C1 segment of cervical spinal cord (tissue), 14 donors: Measurements from ENCODE around the gene C14orf132.

Source experiments
- DNase-seq, 14 donors: peaks; one replicate each; lab custom pipeline; 2025; lab: John Stamatoyannopoulos, UW

C14orf132 gene

DNA sequence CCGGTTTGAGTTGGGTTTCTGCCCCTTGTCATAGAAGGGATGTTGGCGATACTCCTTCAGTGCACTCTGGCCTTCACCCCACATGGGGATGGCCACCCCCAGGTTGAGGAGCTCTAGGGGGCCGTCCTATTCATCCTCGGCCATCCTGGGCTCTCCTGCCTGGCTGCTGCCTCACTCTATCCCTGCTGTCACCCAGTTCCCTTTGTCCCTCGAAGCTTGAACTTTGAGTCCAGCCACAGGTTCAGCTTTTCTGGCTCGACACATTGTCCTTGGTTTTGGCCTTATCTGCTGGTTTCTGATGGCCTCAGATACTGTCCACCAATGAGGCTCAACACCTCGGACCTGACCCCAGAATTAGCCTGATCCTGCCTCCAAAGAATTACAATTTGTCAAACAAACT is 58.6 kb downstream of the C14orf132 start:
- no peak for DNase-seq

DNA sequence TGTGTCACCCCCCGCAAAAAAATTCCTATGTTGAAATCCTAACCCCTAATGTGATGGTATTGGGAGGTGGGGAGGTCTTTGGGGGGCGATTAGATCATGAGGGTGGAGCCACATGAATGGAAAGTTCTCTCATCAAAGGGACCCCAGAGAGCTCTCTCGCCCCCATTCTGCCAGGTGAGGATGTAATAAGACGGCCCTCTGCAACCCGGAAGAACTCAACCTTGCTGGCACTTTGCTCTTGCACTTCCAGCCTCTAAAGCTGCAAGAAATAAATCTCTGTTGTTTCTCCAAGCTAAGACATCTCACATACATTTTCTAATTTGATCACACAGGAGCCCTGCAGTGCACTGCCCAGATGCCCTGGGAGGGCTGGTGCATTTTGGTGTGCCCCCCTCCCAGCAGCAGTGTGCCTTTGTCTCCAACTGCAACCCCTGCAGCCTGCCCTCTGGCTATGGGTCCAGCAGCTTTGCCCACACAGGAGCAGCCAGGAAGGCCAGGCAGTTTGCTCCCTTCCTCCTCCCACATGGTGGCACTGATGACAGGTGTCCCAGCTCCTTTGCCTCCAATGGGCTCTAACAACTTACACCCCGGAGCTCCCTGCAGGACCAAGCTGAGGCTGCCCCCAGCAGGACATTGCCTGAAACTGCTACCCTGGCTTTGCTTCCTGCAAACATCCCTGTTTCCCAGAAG is 59.3 kb downstream of the C14orf132 start:
- peak in 10 of 14 donors; percentile 7 to 90 (median 31) for DNase-seq

DNA sequence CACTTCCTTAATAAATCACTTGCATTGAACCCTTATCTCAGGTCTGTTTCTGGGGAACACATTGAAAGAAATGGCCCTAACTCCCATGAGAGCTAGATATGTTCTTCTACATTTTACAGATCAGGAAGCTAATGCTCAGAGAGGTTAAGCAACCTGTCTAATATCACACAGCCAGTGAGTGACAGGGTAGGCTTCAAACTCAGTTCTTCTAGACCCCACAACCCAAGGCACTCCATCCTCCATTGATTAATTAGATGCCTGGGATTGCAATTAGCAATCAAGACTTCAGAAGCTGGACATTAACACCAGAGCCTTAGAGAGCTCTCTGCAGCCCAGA is 59.8 kb downstream of the C14orf132 start:
- DNase-seq = no peak

DNA sequence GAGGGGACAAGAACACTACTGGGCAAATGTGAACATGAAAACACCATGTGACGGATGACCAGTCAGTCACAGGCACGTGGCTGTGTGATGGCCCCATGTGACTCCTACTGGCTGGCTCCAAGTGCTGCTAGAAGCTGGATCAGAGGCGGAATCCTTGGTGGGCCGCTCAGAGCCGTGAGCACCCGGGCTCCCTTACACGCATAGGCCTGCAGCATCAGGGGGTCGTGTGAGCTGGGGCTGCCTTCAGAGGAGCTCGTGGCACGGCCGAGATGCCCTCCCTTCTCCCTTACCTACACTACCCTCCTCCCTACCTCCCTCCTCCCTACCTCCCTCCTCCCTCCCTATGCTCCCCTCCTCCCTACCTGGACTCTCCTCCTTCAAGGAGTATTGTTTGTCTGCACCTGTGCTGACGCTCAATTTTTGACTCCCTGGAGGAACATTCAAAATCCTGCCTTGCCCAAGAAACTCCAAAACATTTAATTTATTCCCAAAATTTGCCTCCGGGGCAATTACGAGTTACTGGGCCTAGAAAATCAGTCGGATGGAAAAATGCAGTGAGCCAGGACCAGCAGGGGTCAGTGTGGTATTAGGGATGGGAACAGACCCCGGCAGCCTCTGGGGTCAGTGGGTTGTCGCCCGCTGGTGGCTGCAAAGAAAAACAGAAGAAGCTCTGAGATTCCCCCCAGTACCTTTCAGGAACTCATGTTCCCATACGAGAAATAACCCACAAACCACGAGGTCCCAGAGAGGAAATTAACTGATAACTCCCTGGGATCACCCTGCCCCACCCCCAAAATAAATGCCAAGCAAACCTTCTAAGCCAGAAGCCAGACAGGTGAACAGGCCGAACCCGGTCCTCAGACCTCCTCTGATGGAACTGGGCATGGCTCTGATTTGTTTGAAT is 61.3 kb downstream of the C14orf132 start:
- DNase-seq = peak in 12 of 14 donors; percentile 25 to 78 (median 58)

DNA sequence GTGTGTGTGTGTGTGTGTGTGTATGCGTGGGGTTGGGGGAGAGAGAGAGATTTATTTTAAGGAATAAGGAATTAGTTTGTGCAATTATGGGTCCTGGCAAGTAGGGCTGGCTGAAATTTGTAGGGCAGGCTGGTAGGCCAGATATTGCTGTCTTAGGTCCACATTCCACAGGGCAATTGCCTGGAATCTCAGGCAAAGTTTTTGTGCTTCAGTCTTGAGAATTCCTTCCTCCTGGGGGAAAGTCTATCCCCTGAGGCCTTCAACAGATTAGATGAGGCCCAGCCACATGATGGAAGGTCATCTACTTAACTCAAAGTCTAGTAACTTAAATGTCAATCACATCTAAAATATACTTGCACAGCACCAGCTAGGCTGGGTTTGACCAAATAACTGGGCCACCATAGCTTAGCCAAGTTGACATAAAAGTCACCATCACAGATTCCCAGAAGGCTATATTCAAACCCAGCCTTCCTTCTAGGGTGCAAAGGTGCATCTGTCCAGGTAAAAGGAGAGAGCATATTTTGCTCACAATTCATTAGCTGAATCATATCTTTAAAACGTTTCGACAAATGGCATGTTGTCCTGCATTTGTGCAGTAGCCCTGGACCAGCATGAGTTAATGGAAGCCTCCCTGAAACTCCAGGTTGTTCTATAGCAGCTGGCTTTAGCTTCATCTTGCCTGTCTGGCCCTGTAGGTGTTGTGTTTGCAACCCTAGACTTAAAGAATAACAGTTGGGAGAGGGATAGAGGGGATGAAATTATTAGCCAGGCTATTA is 63.1 kb downstream of the C14orf132 start:
- DNase-seq = no peak

DNA sequence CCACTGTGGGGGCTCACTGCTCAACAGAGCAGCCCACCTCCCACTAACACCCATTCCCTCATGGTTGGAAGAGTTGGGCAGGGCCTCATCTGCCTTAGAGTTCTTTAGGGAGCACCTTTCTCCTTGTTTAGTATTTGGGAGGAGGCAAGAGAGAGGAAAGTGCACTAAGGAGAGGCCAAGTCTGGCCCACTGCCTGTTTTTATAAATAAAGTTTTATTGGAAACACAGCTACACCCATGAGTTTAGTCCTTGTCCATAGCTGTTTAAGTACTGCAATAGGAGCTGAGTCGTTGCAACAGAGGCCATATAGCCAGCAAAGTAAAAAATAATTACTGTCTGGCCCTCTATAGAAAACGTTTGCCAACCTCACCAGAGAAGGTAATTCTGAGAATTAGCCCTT is 63.9 kb downstream of the C14orf132 start:
- no peak for DNase-seq

DNA sequence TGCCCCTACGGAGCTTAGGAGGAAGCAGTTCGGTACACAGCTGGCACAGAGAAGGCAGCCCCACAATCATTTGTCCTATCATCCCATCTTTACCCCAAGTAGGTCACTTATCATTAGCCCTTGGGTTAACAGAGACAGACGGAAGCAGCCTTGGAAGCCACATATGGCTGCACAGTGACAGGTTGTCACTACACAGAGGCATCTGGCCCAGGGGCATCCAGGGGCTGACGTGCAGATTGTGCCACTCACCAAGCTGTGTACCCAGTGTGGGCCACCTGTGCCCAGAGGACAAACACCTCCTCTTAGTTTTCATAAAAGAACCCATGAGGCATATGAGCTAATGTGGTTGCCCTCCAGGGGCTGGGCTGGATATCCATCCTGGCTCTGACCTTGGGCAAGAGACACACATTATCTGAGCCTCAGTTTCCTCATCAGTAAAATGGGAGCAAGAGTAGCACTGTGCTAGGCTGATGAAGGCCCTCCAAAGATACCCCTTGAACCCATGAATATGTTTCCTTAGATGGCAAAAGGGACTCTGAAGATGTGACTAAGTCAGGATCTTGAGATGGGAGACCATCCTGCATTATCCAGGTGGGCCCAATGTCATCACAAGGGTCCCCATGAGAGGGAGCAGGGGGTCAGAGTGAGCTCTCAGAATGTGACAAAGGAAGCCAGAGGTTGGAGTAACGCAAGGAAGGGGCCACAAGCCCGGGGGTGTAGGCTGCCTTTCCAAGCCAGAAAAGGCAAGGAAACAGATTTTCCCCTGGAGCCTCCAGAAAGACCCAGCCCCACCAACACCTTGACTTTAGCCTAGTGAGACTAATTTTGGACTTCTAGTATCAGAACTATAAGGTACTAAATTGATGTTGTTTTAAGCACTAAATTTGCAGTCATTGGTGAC is 64.6 kb downstream of the C14orf132 start:
- DNase-seq = no peak

DNA sequence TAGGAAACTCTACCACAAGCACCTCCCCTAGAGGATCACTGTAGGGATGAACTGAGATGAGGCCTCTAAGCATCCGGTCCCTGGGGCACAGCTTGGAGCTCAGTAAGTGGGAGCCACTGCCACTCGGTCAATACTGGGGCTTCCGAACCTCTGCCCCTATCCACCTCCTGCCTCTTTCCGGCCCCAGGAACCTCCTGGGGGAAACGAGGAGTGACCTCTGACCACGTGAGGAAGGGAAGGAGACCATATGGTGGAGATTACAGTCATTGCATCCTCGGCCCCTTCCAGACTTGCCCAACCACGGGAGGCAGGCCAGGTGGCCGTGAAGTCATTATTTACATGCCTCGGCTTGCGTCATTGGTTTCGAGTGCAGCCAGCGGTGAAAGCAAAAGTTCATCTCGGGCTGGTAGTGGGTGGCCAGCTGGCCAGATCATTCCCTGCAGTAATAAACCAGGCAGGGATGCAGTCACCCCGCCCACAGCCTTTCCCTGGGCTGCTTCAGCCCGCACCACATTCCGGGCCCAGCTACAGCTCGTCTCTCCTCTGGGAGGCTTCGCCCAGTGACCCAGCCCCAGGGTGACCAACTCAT is 65.4 kb downstream of the C14orf132 start:
- DNase-seq = no peak

DNA sequence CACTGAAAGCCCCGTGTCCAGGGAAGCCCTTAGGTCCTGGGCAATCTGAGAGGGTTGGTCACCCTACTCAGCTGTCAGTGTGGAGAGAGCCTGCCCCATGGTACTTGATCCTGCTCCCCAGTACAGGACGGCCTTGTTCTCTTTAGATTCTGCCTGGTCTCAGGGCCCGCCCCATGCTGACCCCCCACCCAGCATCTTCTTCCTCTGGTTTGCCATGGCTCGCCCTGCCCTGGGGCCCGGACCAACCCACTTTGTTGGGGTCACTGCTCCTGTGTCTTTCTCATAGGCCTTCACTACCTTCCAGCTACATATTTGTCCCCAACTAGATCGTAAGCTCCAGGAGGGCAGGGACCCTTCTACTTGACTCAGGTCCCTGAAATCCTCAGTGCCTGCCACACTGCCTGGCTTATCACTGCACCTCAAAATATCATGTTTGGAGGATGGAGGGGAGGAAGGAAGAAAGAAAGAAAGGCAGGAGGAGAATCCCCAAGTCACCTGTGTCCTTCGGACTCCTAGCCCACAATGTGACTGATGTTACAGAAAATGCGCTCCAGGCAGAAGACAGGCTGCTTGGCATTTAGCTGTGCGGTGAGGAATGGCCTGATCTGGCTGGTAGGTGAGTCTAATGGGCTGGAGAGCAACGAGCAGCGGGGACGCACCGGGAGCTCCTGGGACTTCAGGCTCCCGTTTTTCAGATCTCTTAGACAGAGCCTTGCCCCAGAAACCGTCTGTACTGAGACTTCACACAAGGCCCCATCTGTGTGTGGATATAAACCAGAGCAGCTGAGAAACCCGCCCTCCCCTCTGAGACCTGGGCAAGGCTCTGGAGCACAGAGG is 66.1 kb downstream of the C14orf132 start:
- no peak for DNase-seq

DNA sequence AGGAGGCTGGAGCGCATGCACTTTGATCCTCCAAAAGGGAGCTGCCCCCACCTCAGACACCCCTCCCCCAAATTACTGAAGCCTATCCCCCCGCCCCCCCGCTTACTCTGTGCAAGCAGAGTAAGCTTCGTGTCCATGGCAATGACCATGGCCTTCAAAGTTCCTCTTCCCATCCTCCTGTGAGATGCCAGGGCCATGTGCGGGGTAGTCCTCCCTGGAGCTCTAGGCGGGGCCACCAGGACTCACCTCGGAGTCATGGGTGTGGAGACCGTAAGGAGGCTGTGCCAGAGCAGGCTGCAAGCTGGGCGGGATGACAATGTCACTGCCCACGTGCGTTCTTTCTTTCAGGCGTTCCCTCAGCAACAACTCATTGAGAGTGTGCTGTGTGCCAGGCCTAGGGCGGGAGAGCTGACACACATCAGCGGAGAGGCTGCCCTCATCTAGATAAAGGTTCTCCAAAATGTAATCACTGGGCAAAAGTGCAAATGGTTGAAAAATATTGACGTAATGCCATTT is 66.8 kb downstream of the C14orf132 start:
- DNase-seq = no peak

DNA sequence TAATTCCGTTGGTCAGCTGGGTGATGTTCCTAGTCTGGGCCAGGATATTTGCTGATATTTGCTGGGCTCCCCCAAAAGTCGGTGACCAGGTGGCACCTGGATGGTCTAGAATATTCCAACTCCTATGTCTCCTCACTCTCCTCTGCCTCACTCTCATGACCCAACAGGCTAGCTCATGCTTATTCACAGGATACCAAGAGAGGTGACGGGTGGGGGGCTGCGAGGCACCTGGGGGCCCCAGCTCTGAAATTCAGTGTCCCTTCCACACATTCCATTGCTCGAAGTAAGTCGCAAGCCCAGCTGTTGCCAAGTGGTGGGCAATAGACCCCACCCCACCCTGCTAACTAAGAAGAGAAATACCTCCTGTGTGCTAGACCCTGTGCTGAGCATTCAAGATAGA is 67.7 kb downstream of the C14orf132 start:
- no peak for DNase-seq

DNA sequence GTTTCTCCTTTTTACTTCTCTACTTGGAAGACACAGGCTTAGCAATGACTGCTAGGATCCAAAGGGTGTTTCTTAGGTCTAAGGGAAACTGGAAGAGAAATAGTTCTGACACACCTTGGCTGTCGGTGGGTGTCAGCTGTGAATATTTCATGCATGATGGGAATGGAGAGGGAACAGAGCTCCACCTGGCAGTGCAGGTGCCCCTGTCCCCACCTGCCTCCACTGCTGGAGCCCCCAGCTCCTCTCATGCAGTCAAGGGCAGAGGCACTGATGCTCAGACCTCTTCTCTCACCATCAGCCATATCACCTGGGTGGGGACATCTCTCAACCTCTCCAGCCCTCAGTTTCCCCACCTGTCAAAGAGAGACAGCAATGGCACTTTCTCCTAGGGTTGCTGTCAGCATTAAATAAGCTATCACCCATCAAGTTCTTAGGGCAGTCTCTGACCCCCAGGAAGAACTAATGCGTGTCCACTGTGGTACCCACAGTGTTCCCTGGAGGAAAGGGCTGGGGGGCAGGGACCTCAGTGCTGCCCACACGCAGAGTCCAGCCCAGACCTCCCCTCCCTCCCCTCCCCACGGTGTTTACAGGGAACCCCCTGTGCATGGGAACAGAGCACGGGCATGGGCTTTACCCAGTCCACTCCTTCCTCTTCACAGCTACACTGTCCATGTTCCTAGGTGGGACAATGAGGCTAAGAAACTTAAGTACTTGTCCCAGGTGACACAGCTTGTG is 69.1 kb downstream of the C14orf132 start:
- no peak for DNase-seq

DNA sequence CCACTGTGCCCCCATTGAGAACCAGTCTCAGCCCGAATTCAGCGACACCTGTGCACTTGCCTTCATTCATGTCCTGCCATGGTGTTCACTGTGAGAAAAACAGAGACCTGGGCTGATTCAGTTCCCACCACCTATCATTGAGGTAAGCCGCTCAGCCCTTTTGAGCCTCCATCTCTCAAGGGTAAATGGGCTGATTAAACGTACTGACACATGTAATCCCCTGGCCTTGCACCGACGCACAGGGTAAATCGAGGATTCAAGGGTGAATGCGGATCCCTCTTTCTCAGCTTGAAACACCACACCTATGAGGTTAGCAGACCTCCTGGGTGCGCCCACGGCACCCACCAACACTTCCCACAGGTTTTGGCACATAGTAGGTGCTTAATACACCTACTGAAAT is 69.7 kb downstream of the C14orf132 start:
- no peak for DNase-seq

DNA sequence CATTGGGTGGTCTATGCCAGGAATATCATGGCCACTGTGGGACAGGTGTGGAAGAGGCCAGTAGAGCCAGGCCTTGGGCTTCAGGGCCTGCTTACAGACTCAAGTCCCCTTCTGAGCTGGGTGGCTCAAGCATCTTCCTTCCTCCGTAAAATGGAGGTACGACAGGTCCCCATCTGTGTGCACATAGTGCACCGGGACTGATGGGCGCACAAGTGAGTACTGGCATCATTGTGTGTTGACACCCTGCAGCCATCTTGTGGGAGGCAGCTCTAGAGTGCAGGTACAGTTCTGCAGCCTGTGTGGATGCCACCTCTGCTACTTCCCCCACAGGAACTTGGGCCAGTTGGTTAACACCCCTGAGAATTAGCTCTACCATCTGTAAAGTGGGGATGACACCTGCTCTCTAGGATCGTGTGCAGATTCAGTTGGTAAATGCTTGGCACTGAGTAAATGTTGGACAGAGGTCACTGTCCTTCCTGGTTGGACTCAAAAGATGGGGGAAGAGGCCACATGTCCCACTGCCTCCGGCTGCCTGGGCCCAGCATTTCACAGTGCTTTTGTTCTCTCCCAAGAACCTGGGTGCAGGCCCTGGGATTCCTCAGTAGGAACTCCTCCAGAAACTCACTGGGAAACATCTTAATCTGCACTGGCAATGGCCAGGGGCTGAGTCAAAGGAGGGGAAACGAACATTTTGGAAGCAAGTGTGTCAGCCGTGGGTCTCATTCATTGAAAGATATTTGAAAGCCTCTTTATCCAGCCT is 70.6 kb downstream of the C14orf132 start:
- DNase-seq = peak in 2 of 14 donors; percentile 5 to 24

DNA sequence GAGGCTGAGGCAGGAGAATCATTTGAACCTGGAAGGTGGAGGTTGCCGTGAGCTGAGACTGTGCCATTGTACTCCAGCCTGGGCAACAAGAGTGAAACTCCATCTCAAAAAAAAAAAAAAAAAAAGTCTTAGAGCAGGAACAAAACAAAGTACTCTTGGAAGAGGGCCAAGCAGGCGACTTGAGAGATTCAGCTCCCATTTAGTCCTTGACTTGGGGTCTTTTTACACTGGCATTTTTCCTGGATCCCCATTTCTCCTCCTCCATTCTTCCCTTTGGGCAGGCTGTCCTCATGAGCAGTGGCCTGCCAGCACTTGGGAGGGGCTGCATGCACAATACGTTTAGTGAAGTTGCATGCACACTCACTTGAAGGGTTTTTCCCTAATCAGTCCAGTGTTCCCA is 72.9 kb downstream of the C14orf132 start:
- no peak for DNase-seq

DNA sequence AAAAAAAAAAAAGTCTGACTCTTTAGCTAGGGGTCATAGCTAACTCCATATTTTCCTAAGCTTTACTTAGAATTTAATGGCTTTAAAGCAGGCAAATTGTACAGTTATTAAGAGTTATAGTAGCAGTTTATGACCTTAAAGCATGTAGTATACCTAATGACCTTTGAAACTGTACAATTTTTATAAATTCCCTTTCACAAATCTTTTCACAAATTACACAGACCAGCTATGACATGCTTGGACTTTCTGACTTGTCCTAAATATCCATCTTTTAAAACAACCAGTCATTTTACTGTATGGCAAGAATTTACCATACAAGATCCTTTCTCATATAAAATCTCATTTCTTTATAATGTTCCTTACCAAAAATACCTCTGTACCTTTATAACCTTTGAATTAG is 74.8 kb downstream of the C14orf132 start:
- no peak for DNase-seq

DNA sequence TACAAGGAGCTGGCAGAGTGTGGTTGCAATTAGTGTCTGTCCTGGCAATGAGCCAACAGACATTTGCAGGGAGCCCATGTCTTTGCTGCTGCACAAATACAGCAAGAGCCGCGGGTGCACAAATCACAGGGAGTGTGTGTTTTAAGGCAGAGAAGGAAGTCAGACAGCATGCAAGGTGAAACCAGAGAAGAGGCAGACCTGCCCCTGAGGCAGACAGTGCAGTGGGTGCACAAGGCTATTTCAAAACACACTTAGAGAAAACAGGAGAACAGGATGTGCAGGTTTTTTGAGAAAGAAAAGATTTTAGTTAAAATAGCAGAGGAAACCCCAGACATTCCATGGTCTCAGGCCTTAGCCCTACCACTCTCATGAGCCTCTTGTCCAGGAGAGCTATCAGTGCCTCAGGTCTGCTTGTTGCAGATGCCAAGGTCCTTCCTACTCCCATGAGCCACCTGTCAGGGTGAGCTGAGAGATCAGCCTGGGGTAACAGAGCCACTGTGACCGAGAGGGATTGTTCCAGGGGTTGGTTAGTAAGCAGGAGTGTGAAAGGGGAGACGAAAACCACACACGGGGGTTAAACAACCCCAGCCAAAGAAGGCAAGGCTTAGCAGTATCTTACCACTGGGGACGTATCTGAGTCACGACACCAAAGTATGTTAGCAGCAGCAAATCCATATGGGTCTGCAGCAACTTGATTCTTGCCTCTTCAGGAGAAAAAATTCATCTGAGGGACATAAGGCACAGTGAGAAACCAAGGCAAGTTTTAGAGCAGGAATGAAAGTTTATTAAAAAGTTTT is 78.1 kb downstream of the C14orf132 start:
- DNase-seq = no peak
